ENCODE data around the gene ADAMTS20.
"Not testable (repeated sequence)": the region's sequence is repeated elsewhere in the genome, so short reads cannot be mapped to it uniquely, and the experiment has no call there.

ADAMTS20 gene

GRCh38 chr12:43551971-43552559 is at the start of gene ADAMTS20:
Gene ADAMTS20, minus strand, starts transcription at chr12:43552203. Its CDS starts 282 bp downstream, at chr12:43551921.
- peak; percentile 97 for DNase-seq (ENCODE audit: low spot score)

- DNase-seq (ENCODE audit: low spot score) = no peak
These were observed 47.7 kb upstream of the ADAMTS20 start for GRCh38 chr12:43599708-43600107.

- DNase-seq (ENCODE audit: low spot score) = no peak
These were observed 47.1 kb upstream of the ADAMTS20 start for GRCh38 chr12:43599066-43599465.

- DNase-seq (ENCODE audit: low spot score) = no peak
These were observed 38.3 kb upstream of the ADAMTS20 start for GRCh38 chr12:43590307-43590706.

- no peak for DNase-seq (ENCODE audit: low spot score)
These were observed 34.7 kb upstream of the ADAMTS20 start for GRCh38 chr12:43586646-43587245.

- DNase-seq (ENCODE audit: low spot score) = no peak
These were observed 33.7 kb upstream of the ADAMTS20 start for GRCh38 chr12:43585676-43586075.

- no peak for DNase-seq (ENCODE audit: low spot score)
These were observed 28.6 kb upstream of the ADAMTS20 start for GRCh38 chr12:43580601-43581000.

- DNase-seq (ENCODE audit: low spot score) = no peak
These were observed 27.2 kb upstream of the ADAMTS20 start for GRCh38 chr12:43579206-43579605.

GRCh38 chr12:43578782-43579181 is 26.8 kb upstream of the ADAMTS20 start:
- no peak for DNase-seq (ENCODE audit: low spot score)

- no peak for DNase-seq (ENCODE audit: low spot score)
These were observed 25.4 kb upstream of the ADAMTS20 start for GRCh38 chr12:43577381-43577780.

- no peak for DNase-seq (ENCODE audit: low spot score)
These were observed 24.2 kb upstream of the ADAMTS20 start for GRCh38 chr12:43576162-43576561.

- no peak for DNase-seq (ENCODE audit: low spot score)
These were observed 19.9 kb upstream of the ADAMTS20 start for GRCh38 chr12:43571885-43572284.

GRCh38 chr12:43556057-43556456 is 4.1 kb upstream of the ADAMTS20 start:
- no peak for DNase-seq (ENCODE audit: low spot score)

- peak; percentile 82 for DNase-seq (ENCODE audit: low spot score)
These were observed 578 bp downstream of the ADAMTS20 start for GRCh38 chr12:43551279-43551970.

GRCh38 chr12:43550831-43551271 is 1.2 kb downstream of the ADAMTS20 start:
- DNase-seq (ENCODE audit: low spot score) = peak; percentile 71

GRCh38 chr12:43544703-43545102 is 7.3 kb downstream of the ADAMTS20 start:
- DNase-seq (ENCODE audit: low spot score) = no peak

- no peak for DNase-seq (ENCODE audit: low spot score)
These were observed 11.5 kb downstream of the ADAMTS20 start for GRCh38 chr12:43540470-43540869.

GRCh38 chr12:43537675-43538074 is 14.3 kb downstream of the ADAMTS20 start:
- DNase-seq (ENCODE audit: low spot score) = not testable (repeated sequence)

- DNase-seq (ENCODE audit: low spot score) = no peak
These were observed 36.0 kb downstream of the ADAMTS20 start for GRCh38 chr12:43516045-43516444.

- DNase-seq (ENCODE audit: low spot score) = no peak
These were observed 50.3 kb downstream of the ADAMTS20 start for GRCh38 chr12:43501703-43502102.

GRCh38 chr12:43493261-43493797 is 58.7 kb downstream of the ADAMTS20 start:
- no peak for DNase-seq (ENCODE audit: low spot score)

- DNase-seq (ENCODE audit: low spot score) = peak; percentile 44
These were observed 69.5 kb downstream of the ADAMTS20 start for GRCh38 chr12:43482311-43483085.

All from ecto neural progenitor cell (in vitro differentiated cells).